ENCODE measurements around the gene SLC6A2. TPM values are rescaled to one million over a fixed set of nuclear protein-coding genes. Genes with fewer than 3 reads are reported as not detected.

The SLC6A2 gene
- total RNA-seq, 1 experiment from 2014 or later, result 0.61 TPM

DNA sequence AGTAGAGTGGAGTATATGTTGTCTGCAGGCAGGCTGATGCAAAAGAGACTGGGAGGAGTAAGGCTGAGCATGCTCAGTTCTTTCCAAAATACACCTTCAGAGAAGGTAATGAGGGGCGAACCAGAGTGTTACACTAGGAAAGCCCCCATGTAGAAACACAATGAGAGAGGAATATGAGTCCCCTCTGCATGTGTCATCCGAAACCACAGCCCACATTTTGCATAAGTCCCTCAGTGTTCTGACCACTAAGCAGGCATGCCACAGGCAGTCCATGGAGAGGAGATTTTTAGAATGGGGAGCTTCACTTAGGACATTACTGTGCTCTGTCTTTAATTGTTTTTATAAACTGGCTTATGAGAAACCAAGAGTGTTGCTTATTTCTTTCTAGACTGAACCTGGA is 32.0 kb downstream of the SLC6A2 start:
- H3K27me3 ChIP-seq (ENCODE audit: insufficient read depth, low read depth), result no peaks in the 10 kb centered on the region
- TF ChIP-seq EZH2 (IDR thresholded peaks at IDR 0.05; ENCODE audit: low read depth), result no peak
- TF ChIP-seq, protein P1, sequence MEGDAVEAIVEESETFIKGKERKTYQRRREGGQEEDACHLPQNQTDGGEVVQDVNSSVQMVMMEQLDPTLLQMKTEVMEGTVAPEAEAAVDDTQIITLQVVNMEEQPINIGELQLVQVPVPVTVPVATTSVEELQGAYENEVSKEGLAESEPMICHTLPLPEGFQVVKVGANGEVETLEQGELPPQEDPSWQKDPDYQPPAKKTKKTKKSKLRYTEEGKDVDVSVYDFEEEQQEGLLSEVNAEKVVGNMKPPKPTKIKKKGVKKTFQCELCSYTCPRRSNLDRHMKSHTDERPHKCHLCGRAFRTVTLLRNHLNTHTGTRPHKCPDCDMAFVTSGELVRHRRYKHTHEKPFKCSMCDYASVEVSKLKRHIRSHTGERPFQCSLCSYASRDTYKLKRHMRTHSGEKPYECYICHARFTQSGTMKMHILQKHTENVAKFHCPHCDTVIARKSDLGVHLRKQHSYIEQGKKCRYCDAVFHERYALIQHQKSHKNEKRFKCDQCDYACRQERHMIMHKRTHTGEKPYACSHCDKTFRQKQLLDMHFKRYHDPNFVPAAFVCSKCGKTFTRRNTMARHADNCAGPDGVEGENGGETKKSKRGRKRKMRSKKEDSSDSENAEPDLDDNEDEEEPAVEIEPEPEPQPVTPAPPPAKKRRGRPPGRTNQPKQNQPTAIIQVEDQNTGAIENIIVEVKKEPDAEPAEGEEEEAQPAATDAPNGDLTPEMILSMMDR (conservative IDR thresholded peaks at IDR 0.05), result no peak
- ChIA-PET CTCF (no interaction called here), POLR2A (ENCODE audit: unreplicated experiment) (no interaction called here)
- intact Hi-C loops (cut with micrococcal nuclease; ENCODE audit: unreplicated experiment), result no loop called here
- H3K4me1 ChIP-seq (replicated peaks; ENCODE audit: insufficient read depth), result peaks cover 8% of the 10 kb centered on the region; the same call in 1 of the 2 replicates
- H3K9me3 ChIP-seq (ENCODE audit: insufficient read depth, low read depth), result no peaks in the 10 kb centered on the region
- H3K9me2 ChIP-seq (ENCODE audit: insufficient read depth), result no peaks in the 10 kb centered on the region
- no peak overlapping the region for H2AFZ ChIP-seq
- no peaks in the 10 kb centered on the region for H4K20me1 ChIP-seq (ENCODE audit: insufficient read depth)
- no peak overlapping the region for H3K4me3 ChIP-seq
- no peaks in the 10 kb centered on the region for H3K79me2 ChIP-seq (ENCODE audit: low read depth)
- H3K36me3 ChIP-seq (ENCODE audit: low read depth), result no peaks in the 10 kb centered on the region
- H3K4me2 ChIP-seq, result no peak overlapping the region
- peaks cover 4% of the 10 kb centered on the region; the same call in 1 of the 2 replicates for H3F3A ChIP-seq (ENCODE audit: insufficient read depth, low read depth)
- H3K27ac ChIP-seq, result no peak overlapping the region
- no peak for DNase-seq
- BruUV-seq (replicated peaks), result no TSS peak

DNA sequence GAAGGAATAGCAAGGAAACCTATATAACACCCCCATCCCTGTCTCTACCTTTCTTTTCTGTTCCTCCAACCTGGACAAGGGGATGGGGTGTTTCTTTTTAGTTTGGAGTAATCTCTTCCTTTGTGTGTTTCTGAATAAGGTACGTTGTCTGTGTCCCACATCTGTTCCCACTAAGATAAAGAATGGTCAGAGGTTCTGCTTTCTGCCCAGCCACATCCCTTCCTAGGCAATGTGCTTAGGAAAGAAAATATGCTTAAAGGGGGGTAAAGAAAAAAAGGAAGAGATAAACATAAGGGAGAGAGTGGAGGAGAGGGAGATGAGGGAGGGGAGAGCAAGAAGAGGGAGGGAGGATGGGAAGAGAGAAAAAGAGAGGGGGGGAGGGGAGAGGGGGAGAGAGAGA is 35.1 kb downstream of the SLC6A2 start:
- H3F3A ChIP-seq (ENCODE audit: insufficient read depth, low read depth), result peaks cover 20% of the 10 kb centered on the region
- H3K36me3 ChIP-seq (ENCODE audit: low read depth), result no peaks in the 10 kb centered on the region
- ChIA-PET POLR2A (ENCODE audit: unreplicated experiment) (no interaction called here), CTCF (no interaction called here)
- BruUV-seq (replicated peaks), result no TSS peak
- H3K79me2 ChIP-seq (ENCODE audit: low read depth), result no peaks in the 10 kb centered on the region
- TF ChIP-seq, protein P1 (conservative IDR thresholded peaks at IDR 0.05), result no peak
- no peak for TF ChIP-seq EZH2 (IDR thresholded peaks at IDR 0.05; ENCODE audit: low read depth)
- H3K4me2 ChIP-seq, result no peak overlapping the region
- H3K4me3 ChIP-seq, result no peak overlapping the region
- no peak overlapping the region for H2AFZ ChIP-seq
- no peak overlapping the region for H3K27ac ChIP-seq
- no peaks in the 10 kb centered on the region for H4K20me1 ChIP-seq (ENCODE audit: insufficient read depth)
- no peak for DNase-seq
- no peaks in the 10 kb centered on the region for H3K9me3 ChIP-seq (ENCODE audit: insufficient read depth, low read depth)
- no peaks in the 10 kb centered on the region for H3K27me3 ChIP-seq (ENCODE audit: insufficient read depth, low read depth)
- peaks cover 14% of the 10 kb centered on the region for H3K4me1 ChIP-seq (replicated peaks; ENCODE audit: insufficient read depth)
- intact Hi-C loops (cut with micrococcal nuclease; ENCODE audit: unreplicated experiment), result no loop called here
- H3K9me2 ChIP-seq (ENCODE audit: insufficient read depth), result no peaks in the 10 kb centered on the region

DNA sequence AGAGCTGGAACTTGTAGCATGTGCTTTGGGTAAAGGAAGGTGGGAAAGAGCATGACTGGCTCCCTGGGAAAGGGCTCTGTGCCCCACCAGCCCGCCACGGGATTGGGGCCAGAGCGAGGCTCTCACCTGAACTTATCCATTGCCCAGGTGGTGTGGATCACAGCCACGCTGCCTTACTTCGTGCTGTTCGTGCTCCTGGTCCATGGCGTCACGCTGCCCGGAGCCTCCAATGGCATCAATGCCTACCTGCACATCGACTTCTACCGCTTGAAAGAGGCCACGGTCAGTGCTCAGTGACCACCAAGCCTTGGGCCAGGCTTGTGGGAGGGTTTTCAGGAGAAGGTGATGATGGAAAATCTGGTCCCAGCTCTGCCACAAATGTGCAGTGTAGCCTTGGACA is 36.0 kb downstream of the SLC6A2 start:
- CTCF ChIA-PET, result no interaction called here
- Histone ChIP-seq H3K27me3 (ENCODE audit: insufficient read depth, low read depth) (no peaks in the 10 kb centered on the region), H3K4me3 (no peak overlapping the region), H3K9me3 (ENCODE audit: insufficient read depth, low read depth) (no peaks in the 10 kb centered on the region), H3K27ac (no peak overlapping the region), H2AFZ (no peak overlapping the region), H3K79me2 (ENCODE audit: low read depth) (no peaks in the 10 kb centered on the region), H3K4me2 (no peak overlapping the region), H4K20me1 (ENCODE audit: insufficient read depth) (no peaks in the 10 kb centered on the region), H3K4me1 (replicated peaks; ENCODE audit: insufficient read depth) (peaks cover 14% of the 10 kb centered on the region), H3K9me2 (ENCODE audit: insufficient read depth) (no peaks in the 10 kb centered on the region), H3K36me3 (ENCODE audit: low read depth) (no peaks in the 10 kb centered on the region), H3F3A (ENCODE audit: insufficient read depth, low read depth) (peaks cover 20% of the 10 kb centered on the region)
- TF ChIP-seq, protein P1 (conservative IDR thresholded peaks at IDR 0.05), result no peak
- no peak for TF ChIP-seq EZH2 (IDR thresholded peaks at IDR 0.05; ENCODE audit: low read depth)
- intact Hi-C loops (cut with micrococcal nuclease; ENCODE audit: unreplicated experiment), result no loop called here
- POLR2A ChIA-PET (ENCODE audit: unreplicated experiment), result no interaction called here
- no peak for DNase-seq
- BruUV-seq (replicated peaks), result no TSS peak

Measured in PC-9 (cell line).